Measurements from ENCODE around the gene TMEM30B.

The TMEM30B gene

GRCh38 chr14:61281948-61282275 is 774 bp upstream of the TMEM30B start:
- peaks cover 4 to 9% of the 10 kb centered on the region in 2 experiments for H3K4me1 ChIP-seq (ENCODE audit: control insufficient read depth in 1 of 2, insufficient read depth in 2 of 2, low read length in 2 of 2)

GRCh38 chr14:61280526-61281185 is 482 bp downstream of the TMEM30B start:
- Histone ChIP-seq H3K27ac (ENCODE audit: low read depth, low read length) (peak overlapping the region; percentile 43), H4K12ac (ENCODE audit: low read depth, low read length) (peak overlapping the region; percentile 70), H3K36me3 (ENCODE audit: control insufficient read depth in 1 of 2, insufficient read depth in 2 of 2, low read length in 2 of 2) (no peaks in the 10 kb centered on the region), H3K27me3 (ENCODE audit: insufficient read depth, low read length) (no peaks in the 10 kb centered on the region), H3K9ac (ENCODE audit: low read length) (peak overlapping the region; percentile 83), H2BK12ac (ENCODE audit: low read length) (no peak overlapping the region), H4K91ac (ENCODE audit: low read depth, low read length) (peak overlapping the region; percentile 78), H3K4me2 (ENCODE audit: low read length) (peak overlapping the region; percentile 78), H3K4me1 (ENCODE audit: control insufficient read depth in 1 of 2, insufficient read depth in 2 of 2, low read length in 2 of 2) (peaks cover 4 to 9% of the 10 kb centered on the region in 2 experiments), H2BK5ac (ENCODE audit: low read depth, low read length, poor library complexity) (peak overlapping the region; percentile 53), H3K14ac (ENCODE audit: low read length) (peak overlapping the region; percentile 76), H2AK5ac (ENCODE audit: low read length) (no peak overlapping the region), H3K4ac (ENCODE audit: low read depth, low read length) (peak overlapping the region; percentile 17), H3K79me2 (ENCODE audit: control insufficient read depth, insufficient read depth, low read length, poor library complexity) (peaks cover 4% of the 10 kb centered on the region), H4K8ac (ENCODE audit: low read depth, low read length) (peak overlapping the region; percentile 78), H3K23ac (ENCODE audit: low read length) (no peak overlapping the region), H3K4me3 (ENCODE audit: low read depth, low read length) (peak overlapping the region; percentile 76), H2BK120ac (ENCODE audit: insufficient read depth, low read length, poor library complexity) (peak overlapping the region; percentile 77), H3K79me1 (ENCODE audit: low read length) (peaks cover 9% of the 10 kb centered on the region), H2AFZ (ENCODE audit: insufficient read depth, low read length, poor library complexity) (peak overlapping the region; percentile 89), H3K18ac (ENCODE audit: low read length) (peak overlapping the region; percentile 6), H3K9me3 (ENCODE audit: insufficient read depth, low read depth, low read length) (peaks cover 8% of the 10 kb centered on the region)
- WGBS (ENCODE audit: extremely low coverage, insufficient coverage, insufficient read length): no CpG with 5 or more reads among the region's 81 CpGs
- peak; percentile 51 to 65 for DNase-seq

More at GRCh38 chr14:61281948-61282275, 774 bp upstream of the TMEM30B start:
- no peak overlapping the region for H4K91ac ChIP-seq (ENCODE audit: low read depth, low read length)
- no peak overlapping the region for H3K27ac ChIP-seq (ENCODE audit: low read depth, low read length)
- H2AFZ ChIP-seq (ENCODE audit: insufficient read depth, low read length, poor library complexity): no peak overlapping the region
- no peak overlapping the region for H3K4ac ChIP-seq (ENCODE audit: low read depth, low read length)
- H3K23ac ChIP-seq (ENCODE audit: low read length): no peak overlapping the region
- peaks cover 4% of the 10 kb centered on the region for H3K79me2 ChIP-seq (ENCODE audit: control insufficient read depth, insufficient read depth, low read length, poor library complexity)
- no peak overlapping the region for H2AK5ac ChIP-seq (ENCODE audit: low read length)
- H4K12ac ChIP-seq (ENCODE audit: low read depth, low read length): no peak overlapping the region
- no peak overlapping the region for H2BK12ac ChIP-seq (ENCODE audit: low read length)
- H3K9me3 ChIP-seq (ENCODE audit: insufficient read depth, low read depth, low read length): peaks cover 8% of the 10 kb centered on the region
- no peak overlapping the region for H3K14ac ChIP-seq (ENCODE audit: low read length)
- H4K8ac ChIP-seq (ENCODE audit: low read depth, low read length): no peak overlapping the region
- H3K27me3 ChIP-seq (ENCODE audit: insufficient read depth, low read length): no peaks in the 10 kb centered on the region
- peaks cover 9% of the 10 kb centered on the region for H3K79me1 ChIP-seq (ENCODE audit: low read length)
- H2BK120ac ChIP-seq (ENCODE audit: insufficient read depth, low read length, poor library complexity): no peak overlapping the region
- no peak overlapping the region for H3K4me3 ChIP-seq (ENCODE audit: low read depth, low read length)
- H3K18ac ChIP-seq (ENCODE audit: low read length): no peak overlapping the region
- no peak for DNase-seq
- WGBS (ENCODE audit: extremely low coverage, insufficient coverage, insufficient read length): no CpG with 5 or more reads among the region's 1 CpG
- H2BK5ac ChIP-seq (ENCODE audit: low read depth, low read length, poor library complexity): no peak overlapping the region
- no peak overlapping the region for H3K9ac ChIP-seq (ENCODE audit: low read length)
- no peak overlapping the region for H3K4me2 ChIP-seq (ENCODE audit: low read length)
- no peaks in the 10 kb centered on the region for H3K36me3 ChIP-seq (ENCODE audit: control insufficient read depth in 1 of 2, insufficient read depth in 2 of 2, low read length in 2 of 2)

GRCh38 chr14:61280092-61280525 is 1.0 kb downstream of the TMEM30B start:
- no peak overlapping the region for H2BK5ac ChIP-seq (ENCODE audit: low read depth, low read length, poor library complexity)
- peaks cover 9% of the 10 kb centered on the region for H3K79me1 ChIP-seq (ENCODE audit: low read length)
- no peak overlapping the region for H3K14ac ChIP-seq (ENCODE audit: low read length)
- peak overlapping the region; percentile 89 for H2AFZ ChIP-seq (ENCODE audit: insufficient read depth, low read length, poor library complexity)
- H2BK12ac ChIP-seq (ENCODE audit: low read length): no peak overlapping the region
- no peak overlapping the region for H3K27ac ChIP-seq (ENCODE audit: low read depth, low read length)
- no peaks in the 10 kb centered on the region for H3K27me3 ChIP-seq (ENCODE audit: insufficient read depth, low read length)
- no peaks in the 10 kb centered on the region for H3K36me3 ChIP-seq (ENCODE audit: control insufficient read depth in 1 of 2, insufficient read depth in 2 of 2, low read length in 2 of 2)
- no peak overlapping the region for H3K4ac ChIP-seq (ENCODE audit: low read depth, low read length)
- no peak overlapping the region for H2BK120ac ChIP-seq (ENCODE audit: insufficient read depth, low read length, poor library complexity)
- peaks cover 8% of the 10 kb centered on the region for H3K9me3 ChIP-seq (ENCODE audit: insufficient read depth, low read depth, low read length)
- DNase-seq: no peak
- no peak overlapping the region for H3K9ac ChIP-seq (ENCODE audit: low read length)
- peaks cover 4% of the 10 kb centered on the region for H3K79me2 ChIP-seq (ENCODE audit: control insufficient read depth, insufficient read depth, low read length, poor library complexity)
- H3K4me1 ChIP-seq (ENCODE audit: control insufficient read depth in 1 of 2, insufficient read depth in 2 of 2, low read length in 2 of 2): peaks cover 4 to 9% of the 10 kb centered on the region in 2 experiments
- H3K23ac ChIP-seq (ENCODE audit: low read length): no peak overlapping the region
- peak overlapping the region; percentile 76 for H3K4me3 ChIP-seq (ENCODE audit: low read depth, low read length)
- H2AK5ac ChIP-seq (ENCODE audit: low read length): no peak overlapping the region
- peak overlapping the region; percentile 78 for H4K8ac ChIP-seq (ENCODE audit: low read depth, low read length)
- WGBS (ENCODE audit: extremely low coverage, insufficient coverage, insufficient read length): no CpG with 5 or more reads among the region's 47 CpGs
- H4K12ac ChIP-seq (ENCODE audit: low read depth, low read length): peak overlapping the region; percentile 70
- H4K91ac ChIP-seq (ENCODE audit: low read depth, low read length): no peak overlapping the region
- peak overlapping the region; percentile 6 for H3K18ac ChIP-seq (ENCODE audit: low read length)
- H3K4me2 ChIP-seq (ENCODE audit: low read length): peak overlapping the region; percentile 78

- Histone ChIP-seq H4K8ac (ENCODE audit: low read depth, low read length) (no peak overlapping the region), H3K79me2 (ENCODE audit: control insufficient read depth, insufficient read depth, low read length, poor library complexity) (peaks cover 4% of the 10 kb centered on the region), H3K4me1 (ENCODE audit: control insufficient read depth in 1 of 2, insufficient read depth in 2 of 2, low read length in 2 of 2) (peaks cover 4 to 9% of the 10 kb centered on the region in 2 experiments), H4K91ac (ENCODE audit: low read depth, low read length) (no peak overlapping the region), H3K36me3 (ENCODE audit: control insufficient read depth in 1 of 2, insufficient read depth in 2 of 2, low read length in 2 of 2) (no peaks in the 10 kb centered on the region), H3K23ac (ENCODE audit: low read length) (no peak overlapping the region), H3K18ac (ENCODE audit: low read length) (no peak overlapping the region), H3K27me3 (ENCODE audit: insufficient read depth, low read length) (no peaks in the 10 kb centered on the region), H4K12ac (ENCODE audit: low read depth, low read length) (no peak overlapping the region), H3K9me3 (ENCODE audit: insufficient read depth, low read depth, low read length) (peaks cover 8% of the 10 kb centered on the region), H3K4me3 (ENCODE audit: low read depth, low read length) (no peak overlapping the region), H3K4me2 (ENCODE audit: low read length) (no peak overlapping the region), H2BK120ac (ENCODE audit: insufficient read depth, low read length, poor library complexity) (no peak overlapping the region), H3K9ac (ENCODE audit: low read length) (no peak overlapping the region), H3K4ac (ENCODE audit: low read depth, low read length) (no peak overlapping the region), H3K27ac (ENCODE audit: low read depth, low read length) (no peak overlapping the region), H3K79me1 (ENCODE audit: low read length) (peaks cover 9% of the 10 kb centered on the region), H2BK5ac (ENCODE audit: low read depth, low read length, poor library complexity) (no peak overlapping the region), H2AK5ac (ENCODE audit: low read length) (no peak overlapping the region), H2BK12ac (ENCODE audit: low read length) (no peak overlapping the region), H3K14ac (ENCODE audit: low read length) (no peak overlapping the region), H2AFZ (ENCODE audit: insufficient read depth, low read length, poor library complexity) (no peak overlapping the region)
- no CpG with 5 or more reads among the region's 5 CpGs for WGBS (ENCODE audit: extremely low coverage, insufficient coverage, insufficient read length)
- no peak for DNase-seq
Observed at GRCh38 chr14:61279082-61279481, 2.1 kb downstream of the TMEM30B start.
